HG02852 (cell line): ENCODE measurements around the gene AFF3.

ENCODE experiments used
- ATAC-seq: cut with Tn5 transposase; IDR thresholded peaks from one replicate; pipeline ENCODE4 v1.9.1; 2021; ENCODE audit warnings: mild to moderate bottlenecking, moderate library complexity; ENCODE audit not compliant: unreplicated experiment

AFF3 gene

GRCh38 chr2:100046961-100047947 lies 95.1 kb downstream of the AFF3 start:
- no peak for ATAC-seq

GRCh38 chr2:100045000-100045399 lies 97.4 kb downstream of the AFF3 start:
- ATAC-seq = no peak

GRCh38 chr2:100043891-100044255 lies 98.5 kb downstream of the AFF3 start:
- no peak for ATAC-seq

GRCh38 chr2:100043081-100043890 lies 99.1 kb downstream of the AFF3 start:
- ATAC-seq = no peak

GRCh38 chr2:100042562-100042961 lies 99.8 kb downstream of the AFF3 start:
- ATAC-seq = no peak

GRCh38 chr2:100041946-100042345 lies 100.4 kb downstream of the AFF3 start:
- ATAC-seq = no peak

- no peak for ATAC-seq
Measured at GRCh38 chr2:100041385-100041784, 101.0 kb downstream of the AFF3 start.

- ATAC-seq = no peak
Measured at GRCh38 chr2:100040906-100041305, 101.5 kb downstream of the AFF3 start.

- ATAC-seq = no peak
Measured at GRCh38 chr2:100039291-100039980, 103.0 kb downstream of the AFF3 start.

- no peak for ATAC-seq
Measured at GRCh38 chr2:100038011-100038410, 104.4 kb downstream of the AFF3 start.

- ATAC-seq = no peak
Measured at GRCh38 chr2:100036793-100037192, 105.6 kb downstream of the AFF3 start.

- ATAC-seq = no peak
Measured at GRCh38 chr2:100036026-100036425, 106.4 kb downstream of the AFF3 start.

- no peak for ATAC-seq
Measured at GRCh38 chr2:100034431-100034830, 108.0 kb downstream of the AFF3 start.

- ATAC-seq = no peak
Measured at GRCh38 chr2:100033976-100034375, 108.4 kb downstream of the AFF3 start.

- no peak for ATAC-seq
Measured at GRCh38 chr2:100031604-100032003, 110.8 kb downstream of the AFF3 start.

GRCh38 chr2:100029460-100029859 lies 112.9 kb downstream of the AFF3 start:
- ATAC-seq = no peak

- no peak for ATAC-seq
Measured at GRCh38 chr2:100021791-100022340, 120.5 kb downstream of the AFF3 start.

- ATAC-seq = no peak
Measured at GRCh38 chr2:100019499-100019898, 122.9 kb downstream of the AFF3 start.

- ATAC-seq = no peak
Measured at GRCh38 chr2:100018341-100019193, 123.8 kb downstream of the AFF3 start.

- ATAC-seq = no peak
Measured at GRCh38 chr2:100017633-100018032, 124.8 kb downstream of the AFF3 start.
